ENCODE data around the gene METTL25B.

DNA sequence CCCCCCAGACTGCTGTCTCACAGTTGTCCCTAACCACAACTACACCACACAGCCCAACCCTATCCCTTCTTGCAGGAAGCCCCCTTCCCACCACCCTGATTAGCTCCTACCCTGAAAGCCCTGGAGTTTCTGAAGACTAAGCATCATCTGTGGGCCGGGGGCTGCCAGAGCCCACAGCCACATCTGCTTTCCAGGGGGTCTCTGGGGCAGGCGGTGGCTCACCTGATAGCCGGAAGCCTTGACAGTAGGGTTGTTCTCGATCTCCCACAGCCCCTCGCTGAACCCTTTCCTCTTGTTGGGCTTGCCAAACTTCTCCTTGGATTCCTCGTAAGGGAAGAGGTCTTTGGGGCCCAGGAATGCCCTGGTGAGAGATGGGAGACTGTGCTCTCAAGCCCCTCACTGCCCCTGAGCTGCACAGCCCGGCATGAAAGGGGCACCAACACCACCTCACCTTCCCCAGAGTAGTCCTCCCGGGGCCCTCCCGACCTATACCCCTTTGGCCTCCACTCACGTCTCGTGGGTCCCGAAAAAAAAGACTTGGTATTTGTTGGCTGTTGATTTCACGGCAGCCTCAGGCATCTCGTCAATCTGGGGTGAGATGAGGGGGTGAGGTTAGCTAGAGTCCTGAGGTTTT lies 16.6 kb downstream of the METTL25B start:
- TF ChIP-seq, protein P1, sequence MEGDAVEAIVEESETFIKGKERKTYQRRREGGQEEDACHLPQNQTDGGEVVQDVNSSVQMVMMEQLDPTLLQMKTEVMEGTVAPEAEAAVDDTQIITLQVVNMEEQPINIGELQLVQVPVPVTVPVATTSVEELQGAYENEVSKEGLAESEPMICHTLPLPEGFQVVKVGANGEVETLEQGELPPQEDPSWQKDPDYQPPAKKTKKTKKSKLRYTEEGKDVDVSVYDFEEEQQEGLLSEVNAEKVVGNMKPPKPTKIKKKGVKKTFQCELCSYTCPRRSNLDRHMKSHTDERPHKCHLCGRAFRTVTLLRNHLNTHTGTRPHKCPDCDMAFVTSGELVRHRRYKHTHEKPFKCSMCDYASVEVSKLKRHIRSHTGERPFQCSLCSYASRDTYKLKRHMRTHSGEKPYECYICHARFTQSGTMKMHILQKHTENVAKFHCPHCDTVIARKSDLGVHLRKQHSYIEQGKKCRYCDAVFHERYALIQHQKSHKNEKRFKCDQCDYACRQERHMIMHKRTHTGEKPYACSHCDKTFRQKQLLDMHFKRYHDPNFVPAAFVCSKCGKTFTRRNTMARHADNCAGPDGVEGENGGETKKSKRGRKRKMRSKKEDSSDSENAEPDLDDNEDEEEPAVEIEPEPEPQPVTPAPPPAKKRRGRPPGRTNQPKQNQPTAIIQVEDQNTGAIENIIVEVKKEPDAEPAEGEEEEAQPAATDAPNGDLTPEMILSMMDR (IDR thresholded peaks at IDR 0.05 in 4 of 5, conservative IDR thresholded peaks at IDR 0.05 in 1 of 5), result no peak
- TF ChIP-seq POLR2A (IDR thresholded peaks at IDR 0.05), result no peak
